ENCODE data around the gene SYT11.

The SYT11 gene

GRCh38 chr1:155861896-155862295 lies 2.5 kb downstream of the SYT11 start:
- Histone ChIP-seq H3K4me3 (ENCODE audit: extremely low read depth, insufficient read depth, low read length, poor library complexity, severe bottlenecking) (no peak overlapping the region), H3K36me3 (ENCODE audit: control insufficient read depth, insufficient read depth, low read length) (no peaks in the 10 kb centered on the region), H3K4me1 (ENCODE audit: control insufficient read depth, insufficient read depth, low read length, poor library complexity, severe bottlenecking) (no peaks in the 10 kb centered on the region), H3K9me3 (ENCODE audit: control insufficient read depth, low read length) (no peaks in the 10 kb centered on the region), H3K27ac (ENCODE audit: low read depth, low read length, severe bottlenecking) (no peak overlapping the region)
- WGBS, 2 experiments (ENCODE audit: insufficient coverage in 2 of 2): no CpG with 5 or more reads among the region's 2 CpGs

DNA sequence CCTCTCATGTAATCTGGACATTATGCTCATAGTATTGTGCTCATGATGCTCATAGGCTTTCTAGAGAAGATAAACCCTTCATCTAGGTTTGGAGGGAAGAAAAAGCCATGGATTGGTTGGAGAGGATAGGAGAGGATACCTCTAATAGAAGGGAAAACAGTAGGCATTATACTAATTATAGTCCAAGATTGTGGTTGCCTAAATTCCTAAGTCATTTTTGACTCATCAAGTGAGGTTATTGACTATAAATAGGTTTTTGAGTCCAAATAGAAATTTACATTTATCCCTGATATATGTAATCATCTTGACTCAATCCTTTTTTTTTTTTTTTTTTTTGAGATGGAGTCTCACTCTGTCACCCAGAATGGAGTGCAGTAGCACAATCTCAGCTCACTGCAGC lies 5.0 kb downstream of the SYT11 start:
- no peaks in the 10 kb centered on the region for H3K4me1 ChIP-seq (ENCODE audit: control insufficient read depth, insufficient read depth, low read length, poor library complexity, severe bottlenecking)
- H3K36me3 ChIP-seq (ENCODE audit: control insufficient read depth, insufficient read depth, low read length): no peaks in the 10 kb centered on the region
- H3K4me3 ChIP-seq (ENCODE audit: extremely low read depth, insufficient read depth, low read length, poor library complexity, severe bottlenecking): no peak overlapping the region
- H3K9me3 ChIP-seq (ENCODE audit: control insufficient read depth, low read length): no peaks in the 10 kb centered on the region
- no peak overlapping the region for H3K27ac ChIP-seq (ENCODE audit: low read depth, low read length, severe bottlenecking)

GRCh38 chr1:155867766-155868165 lies 8.4 kb downstream of the SYT11 start:
- WGBS, 2 experiments (ENCODE audit: insufficient coverage in 2 of 2): 90 to 92% methylated on average over 6 to 7 of the region's 8 CpGs
- Histone ChIP-seq H3K27ac (ENCODE audit: low read depth, low read length, severe bottlenecking) (no peak overlapping the region), H3K9me3 (ENCODE audit: control insufficient read depth, low read length) (no peaks in the 10 kb centered on the region), H3K4me1 (ENCODE audit: control insufficient read depth, insufficient read depth, low read length, poor library complexity, severe bottlenecking) (no peaks in the 10 kb centered on the region), H3K36me3 (ENCODE audit: control insufficient read depth, insufficient read depth, low read length) (no peaks in the 10 kb centered on the region), H3K4me3 (ENCODE audit: extremely low read depth, insufficient read depth, low read length, poor library complexity, severe bottlenecking) (no peak overlapping the region)

DNA sequence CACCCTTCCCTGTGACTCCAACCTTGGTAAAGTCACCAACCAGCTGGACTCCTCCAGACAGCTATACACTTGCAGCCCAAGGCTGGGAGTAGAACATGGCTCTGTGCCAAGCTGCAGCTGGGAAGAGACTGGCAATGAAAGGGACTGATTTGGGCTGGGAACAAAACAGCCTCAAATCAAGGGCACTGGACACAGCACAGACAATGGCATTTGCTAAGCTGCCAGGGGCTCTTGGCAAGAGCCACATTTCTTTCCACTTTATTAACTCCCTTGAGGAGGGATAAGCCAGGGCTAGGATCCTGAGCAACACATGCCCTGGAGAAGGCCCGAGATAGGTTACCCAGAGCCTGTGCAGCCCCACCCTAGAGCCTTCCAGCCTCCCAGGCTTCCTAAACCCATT lies 12.0 kb downstream of the SYT11 start:
- Histone ChIP-seq H3K4me1 (ENCODE audit: control insufficient read depth, insufficient read depth, low read length, poor library complexity, severe bottlenecking) (no peaks in the 10 kb centered on the region), H3K9me3 (ENCODE audit: control insufficient read depth, low read length) (no peaks in the 10 kb centered on the region), H3K27ac (ENCODE audit: low read depth, low read length, severe bottlenecking) (no peak overlapping the region), H3K36me3 (ENCODE audit: control insufficient read depth, insufficient read depth, low read length) (no peaks in the 10 kb centered on the region), H3K4me3 (ENCODE audit: extremely low read depth, insufficient read depth, low read length, poor library complexity, severe bottlenecking) (no peak overlapping the region)
- WGBS, 2 experiments (ENCODE audit: insufficient coverage in 2 of 2): 71 to 86% methylated on average over 1 of the region's 1 CpG

GRCh38 chr1:155872527-155872926 lies 13.2 kb downstream of the SYT11 start:
- no peaks in the 10 kb centered on the region for H3K9me3 ChIP-seq (ENCODE audit: control insufficient read depth, low read length)
- no peaks in the 10 kb centered on the region for H3K36me3 ChIP-seq (ENCODE audit: control insufficient read depth, insufficient read depth, low read length)
- WGBS, 2 experiments (ENCODE audit: insufficient coverage in 2 of 2): 89% methylated on average over 4 to 5 of the region's 5 CpGs
- no peak overlapping the region for H3K4me3 ChIP-seq (ENCODE audit: extremely low read depth, insufficient read depth, low read length, poor library complexity, severe bottlenecking)
- no peak overlapping the region for H3K27ac ChIP-seq (ENCODE audit: low read depth, low read length, severe bottlenecking)
- H3K4me1 ChIP-seq (ENCODE audit: control insufficient read depth, insufficient read depth, low read length, poor library complexity, severe bottlenecking): no peaks in the 10 kb centered on the region

DNA sequence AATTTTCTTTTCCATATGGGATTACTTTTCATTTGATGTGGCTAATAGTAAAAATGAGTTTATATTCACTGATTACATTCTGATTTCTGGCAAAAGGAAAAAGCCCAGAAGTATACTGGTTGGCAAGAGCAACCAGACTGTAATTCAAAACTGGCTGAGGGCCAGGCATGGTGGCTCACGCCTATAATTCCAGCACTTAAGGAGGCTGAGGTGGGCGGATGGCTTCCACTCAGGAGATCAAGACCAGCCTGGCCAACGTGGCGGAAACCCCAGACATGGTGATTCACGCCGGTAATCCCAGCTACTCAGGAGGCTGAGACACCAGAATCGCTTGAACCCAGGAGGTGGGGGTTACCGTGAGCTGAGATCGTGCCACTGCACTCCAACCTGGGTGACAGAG lies 14.5 kb downstream of the SYT11 start:
- no peak overlapping the region for H3K4me3 ChIP-seq (ENCODE audit: extremely low read depth, insufficient read depth, low read length, poor library complexity, severe bottlenecking)
- H3K27ac ChIP-seq (ENCODE audit: low read depth, low read length, severe bottlenecking): no peak overlapping the region
- H3K4me1 ChIP-seq (ENCODE audit: control insufficient read depth, insufficient read depth, low read length, poor library complexity, severe bottlenecking): no peaks in the 10 kb centered on the region
- H3K9me3 ChIP-seq (ENCODE audit: control insufficient read depth, low read length): no peaks in the 10 kb centered on the region
- WGBS, 2 experiments (ENCODE audit: insufficient coverage in 2 of 2): 77 to 87% methylated on average over 8 to 9 of the region's 9 CpGs
- no peaks in the 10 kb centered on the region for H3K36me3 ChIP-seq (ENCODE audit: control insufficient read depth, insufficient read depth, low read length)

- 83 to 100% methylated on average over 1 to 2 of the region's 2 CpGs for WGBS, 2 experiments (ENCODE audit: insufficient coverage in 2 of 2)
- Histone ChIP-seq H3K4me3 (ENCODE audit: extremely low read depth, insufficient read depth, low read length, poor library complexity, severe bottlenecking) (no peak overlapping the region), H3K27ac (ENCODE audit: low read depth, low read length, severe bottlenecking) (no peak overlapping the region), H3K9me3 (ENCODE audit: control insufficient read depth, low read length) (no peaks in the 10 kb centered on the region), H3K36me3 (ENCODE audit: control insufficient read depth, insufficient read depth, low read length) (no peaks in the 10 kb centered on the region), H3K4me1 (ENCODE audit: control insufficient read depth, insufficient read depth, low read length, poor library complexity, severe bottlenecking) (no peaks in the 10 kb centered on the region)
Observed at GRCh38 chr1:155877945-155878344, 18.6 kb downstream of the SYT11 start.

DNA sequence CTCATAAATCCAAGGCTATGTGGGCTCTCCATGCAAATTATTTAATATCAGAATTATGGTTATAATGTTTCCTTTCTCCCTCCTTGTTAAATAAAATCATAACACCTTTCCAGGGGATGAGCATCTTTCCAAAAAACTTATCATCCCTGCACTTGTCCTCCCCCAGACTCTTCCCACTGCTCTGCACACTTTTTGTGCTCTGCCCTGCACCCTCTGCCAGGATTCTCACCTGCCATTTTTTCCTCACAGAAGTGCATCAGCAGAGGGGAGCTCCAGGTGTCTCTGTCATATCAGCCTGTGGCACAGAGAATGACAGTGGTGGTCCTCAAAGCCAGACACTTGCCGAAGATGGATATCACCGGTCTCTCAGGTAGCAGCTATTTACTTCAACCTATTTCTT lies 20.9 kb downstream of the SYT11 start:
- no peak overlapping the region for H3K27ac ChIP-seq (ENCODE audit: low read depth, low read length, severe bottlenecking)

GRCh38 chr1:155880950-155881349 lies 21.6 kb downstream of the SYT11 start:
- H3K4me1 ChIP-seq (ENCODE audit: control insufficient read depth, insufficient read depth, low read length, poor library complexity, severe bottlenecking): no peaks in the 10 kb centered on the region
- no peak overlapping the region for H3K27ac ChIP-seq (ENCODE audit: low read depth, low read length, severe bottlenecking)
- 83 to 94% methylated on average over 3 to 5 of the region's 6 CpGs for WGBS, 2 experiments (ENCODE audit: insufficient coverage in 2 of 2)
- no peak overlapping the region for H3K4me3 ChIP-seq (ENCODE audit: extremely low read depth, insufficient read depth, low read length, poor library complexity, severe bottlenecking)
- no peaks in the 10 kb centered on the region for H3K9me3 ChIP-seq (ENCODE audit: control insufficient read depth, low read length)
- H3K36me3 ChIP-seq (ENCODE audit: control insufficient read depth, insufficient read depth, low read length): no peaks in the 10 kb centered on the region

More for the DNA sequence above, 20.9 kb downstream of the SYT11 start:
- Histone ChIP-seq H3K36me3 (ENCODE audit: control insufficient read depth, insufficient read depth, low read length) (no peaks in the 10 kb centered on the region), H3K9me3 (ENCODE audit: control insufficient read depth, low read length) (no peaks in the 10 kb centered on the region), H3K4me1 (ENCODE audit: control insufficient read depth, insufficient read depth, low read length, poor library complexity, severe bottlenecking) (no peaks in the 10 kb centered on the region), H3K4me3 (ENCODE audit: extremely low read depth, insufficient read depth, low read length, poor library complexity, severe bottlenecking) (no peak overlapping the region)
- 87 to 94% methylated on average over 2 of the region's 2 CpGs for WGBS, 2 experiments (ENCODE audit: insufficient coverage in 2 of 2)

- no peak overlapping the region for H3K4me3 ChIP-seq (ENCODE audit: extremely low read depth, insufficient read depth, low read length, poor library complexity, severe bottlenecking)
- H3K36me3 ChIP-seq (ENCODE audit: control insufficient read depth, insufficient read depth, low read length): no peaks in the 10 kb centered on the region
- H3K4me1 ChIP-seq (ENCODE audit: control insufficient read depth, insufficient read depth, low read length, poor library complexity, severe bottlenecking): no peaks in the 10 kb centered on the region
- no peak overlapping the region for H3K27ac ChIP-seq (ENCODE audit: low read depth, low read length, severe bottlenecking)
- no peaks in the 10 kb centered on the region for H3K9me3 ChIP-seq (ENCODE audit: control insufficient read depth, low read length)
Observed at GRCh38 chr1:155882235-155882634, 22.9 kb downstream of the SYT11 start.

GRCh38 chr1:155882766-155883165 lies 23.4 kb downstream of the SYT11 start:
- H3K27ac ChIP-seq (ENCODE audit: low read depth, low read length, severe bottlenecking): no peak overlapping the region
- WGBS, 2 experiments (ENCODE audit: insufficient coverage in 2 of 2): no CpG with 5 or more reads among the region's 2 CpGs
- no peaks in the 10 kb centered on the region for H3K9me3 ChIP-seq (ENCODE audit: control insufficient read depth, low read length)
- no peak overlapping the region for H3K4me3 ChIP-seq (ENCODE audit: extremely low read depth, insufficient read depth, low read length, poor library complexity, severe bottlenecking)
- no peaks in the 10 kb centered on the region for H3K36me3 ChIP-seq (ENCODE audit: control insufficient read depth, insufficient read depth, low read length)
- no peaks in the 10 kb centered on the region for H3K4me1 ChIP-seq (ENCODE audit: control insufficient read depth, insufficient read depth, low read length, poor library complexity, severe bottlenecking)

Data from mesodermal cell (in vitro differentiated cells).